Hematopoietic multipotent progenitor cell treated with erythropoietin and hydrocortisone succinate and interleukin-3 and kit ligand, for 17 days (in vitro differentiated cells): Measurements from ENCODE around the gene GOSR1.
"Not testable (repeated sequence)": the region's sequence is repeated elsewhere in the genome, so short reads cannot be mapped to it uniquely, and the experiment has no call there.

Experiments used
- DNase-seq: peaks from one replicate; pipeline ENCODE4 v3.0.0-alpha.2; 2015; ENCODE audit warnings: low spot score

Gene GOSR1

GRCh38 chr17:30505868-30506417 lies 28.7 kb downstream of the GOSR1 start:
- no peak for DNase-seq

- no peak for DNase-seq
Measured at GRCh38 chr17:30506481-30506880, 29.3 kb downstream of the GOSR1 start.

GRCh38 chr17:30513346-30513745 lies 36.1 kb downstream of the GOSR1 start:
- DNase-seq, result no peak

GRCh38 chr17:30514895-30515596 lies 37.8 kb downstream of the GOSR1 start:
- DNase-seq, result no peak

GRCh38 chr17:30517786-30518185 lies 40.6 kb downstream of the GOSR1 start:
- DNase-seq, result no peak

GRCh38 chr17:30519166-30519565 lies 42.0 kb downstream of the GOSR1 start:
- DNase-seq, result no peak

GRCh38 chr17:30519707-30520106 lies 42.5 kb downstream of the GOSR1 start:
- DNase-seq, result no peak

- DNase-seq, result no peak
Measured at GRCh38 chr17:30520436-30520835, 43.2 kb downstream of the GOSR1 start.

GRCh38 chr17:30520882-30521281 lies 43.7 kb downstream of the GOSR1 start:
- no peak for DNase-seq

- no peak for DNase-seq
Measured at GRCh38 chr17:30521766-30522165, 44.6 kb downstream of the GOSR1 start.

- not testable (repeated sequence) for DNase-seq
Measured at GRCh38 chr17:30523236-30523635, 46.0 kb downstream of the GOSR1 start.

GRCh38 chr17:30524847-30525246 lies 47.6 kb downstream of the GOSR1 start:
- DNase-seq, result no peak

- no peak for DNase-seq
Measured at GRCh38 chr17:30526401-30526800, 49.2 kb downstream of the GOSR1 start.

GRCh38 chr17:30528701-30529100 lies 51.5 kb downstream of the GOSR1 start:
- not testable (repeated sequence) for DNase-seq

GRCh38 chr17:30530346-30531025 lies 53.3 kb downstream of the GOSR1 start:
- no peak for DNase-seq

- no peak for DNase-seq
Measured at GRCh38 chr17:30532871-30533270, 55.7 kb downstream of the GOSR1 start.

GRCh38 chr17:30534298-30534697 lies 57.1 kb downstream of the GOSR1 start:
- DNase-seq, result no peak

GRCh38 chr17:30534938-30535921 lies 58.0 kb downstream of the GOSR1 start:
- DNase-seq, result no peak

- DNase-seq, result not testable (repeated sequence)
Measured at GRCh38 chr17:30536846-30537245, 59.6 kb downstream of the GOSR1 start.

GRCh38 chr17:30537667-30538066 lies 60.5 kb downstream of the GOSR1 start:
- not testable (repeated sequence) for DNase-seq

- DNase-seq, result no peak
Measured at GRCh38 chr17:30541802-30542201, 64.6 kb downstream of the GOSR1 start.

- DNase-seq, result no peak
Measured at GRCh38 chr17:30543456-30543855, 66.2 kb downstream of the GOSR1 start.
